Effector memory CD4-positive, alpha-beta T cell (primary cell): ENCODE data around the gene NUP50.

Source experiments
- DNase-seq, 3 donors: peaks; one replicate each; pipeline ENCODE4 v3.0.0-alpha.2; 2020
- H3K27ac ChIP-seq: 2 replicates; pipeline ENCODE4 v1.7.0; 2013; ENCODE audit warnings: mild to moderate bottlenecking, low read length, moderate library complexity; ENCODE audit not compliant: insufficient read depth, poor library complexity, severe bottlenecking
- H3K27me3 ChIP-seq: replicated peaks from 2 replicates; pipeline ENCODE4 v1.7.0; 2013; ENCODE audit warnings: mild to moderate bottlenecking, low read length; ENCODE audit not compliant: insufficient read depth, control insufficient read depth, poor library complexity, severe bottlenecking
- H3K36me3 ChIP-seq: 2 replicates; pipeline ENCODE4 v1.7.0; 2013; ENCODE audit warnings: mild to moderate bottlenecking, low read length, moderate library complexity; ENCODE audit not compliant: control insufficient read depth, insufficient read depth
- H3K4me1 ChIP-seq: 2 replicates; pipeline ENCODE4 v1.7.0; 2013; ENCODE audit warnings: low read length, mild to moderate bottlenecking; ENCODE audit not compliant: control insufficient read depth, insufficient read depth, poor library complexity, severe bottlenecking
- H3K4me3 ChIP-seq: 2 replicates; pipeline ENCODE4 v1.7.0; 2013; ENCODE audit warnings: low read length, low read depth, mild to moderate bottlenecking; ENCODE audit not compliant: insufficient read depth, poor library complexity, severe bottlenecking
- H3K9me3 ChIP-seq: 2 replicates; pipeline ENCODE4 v1.7.0; 2013; ENCODE audit warnings: mild to moderate bottlenecking, low read length, moderate library complexity; ENCODE audit not compliant: control insufficient read depth

The NUP50 gene

GRCh38 chr22:45226503-45227186 is 62.9 kb downstream of the NUP50 start:
- Histone ChIP-seq H3K4me1 (no peaks in the 10 kb centered on the region), H3K4me3 (no peak overlapping the region), H3K9me3 (no peaks in the 10 kb centered on the region), H3K36me3 (no peaks in the 10 kb centered on the region), H3K27ac (no peak overlapping the region), H3K27me3 (no peaks in the 10 kb centered on the region)
- no peak for DNase-seq

DNA sequence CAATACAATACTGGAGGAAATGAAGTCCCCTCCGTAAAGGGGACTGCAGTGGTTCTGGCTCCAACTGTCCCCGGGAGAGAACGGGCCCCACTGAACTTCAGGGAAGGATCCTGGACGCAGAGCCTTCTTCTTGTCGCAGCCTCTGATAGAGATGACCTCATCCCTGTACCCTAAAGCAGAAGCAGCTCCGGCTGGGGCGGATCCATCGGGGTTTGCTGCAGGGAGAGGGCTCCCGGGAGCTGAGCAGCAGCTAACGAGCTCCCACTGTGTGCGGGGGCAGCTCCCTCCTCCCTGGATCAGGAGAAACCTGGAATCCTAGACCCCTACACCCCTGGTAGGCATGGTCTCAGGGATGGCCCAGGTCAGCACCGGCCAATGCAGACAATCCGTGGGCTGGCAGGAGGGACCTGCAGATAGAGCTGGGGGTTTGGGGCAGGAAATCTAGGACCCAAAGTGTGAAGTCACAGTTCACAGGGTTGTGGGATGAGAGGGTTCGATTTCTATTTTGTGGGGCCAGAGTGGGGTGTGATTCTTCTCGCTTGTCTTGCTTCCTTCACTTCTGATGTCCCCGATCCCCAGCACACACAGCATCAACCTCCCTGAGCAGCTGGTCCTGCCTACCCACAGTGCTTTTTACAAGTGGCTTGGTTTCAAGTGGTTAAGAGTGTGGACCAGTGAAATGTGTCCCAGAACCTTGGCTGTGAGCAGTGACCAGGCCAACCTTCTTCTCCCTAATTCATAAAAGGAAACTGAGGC is 64.1 kb downstream of the NUP50 start:
- Histone ChIP-seq H3K27me3 (no peaks in the 10 kb centered on the region), H3K27ac (no peak overlapping the region), H3K36me3 (no peaks in the 10 kb centered on the region), H3K4me3 (no peak overlapping the region), H3K4me1 (no peaks in the 10 kb centered on the region), H3K9me3 (no peaks in the 10 kb centered on the region)
- DNase-seq = no peak

DNA sequence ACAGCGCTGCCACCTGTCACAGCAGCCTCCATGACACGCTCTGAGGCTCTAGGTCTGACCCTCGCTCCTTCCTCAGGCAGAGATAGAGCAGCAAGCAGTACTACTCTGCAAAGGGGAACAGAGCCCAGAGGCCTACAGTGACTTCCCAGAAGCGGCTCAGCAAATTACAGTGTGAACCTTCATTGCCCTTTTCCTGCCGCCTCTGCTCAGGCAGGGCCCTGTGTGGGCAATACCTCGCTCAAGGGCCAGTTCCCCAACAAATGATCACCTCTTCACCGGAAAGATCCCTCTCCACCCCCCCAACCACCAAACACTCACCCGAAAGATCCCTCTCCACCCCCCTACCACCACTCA is 64.7 kb downstream of the NUP50 start:
- no peak for DNase-seq
- Histone ChIP-seq H3K9me3 (no peaks in the 10 kb centered on the region), H3K36me3 (no peaks in the 10 kb centered on the region), H3K4me3 (no peak overlapping the region), H3K27ac (no peak overlapping the region), H3K4me1 (no peaks in the 10 kb centered on the region), H3K27me3 (no peaks in the 10 kb centered on the region)

- no peaks in the 10 kb centered on the region for H3K4me1 ChIP-seq
- no peak overlapping the region for H3K4me3 ChIP-seq
- no peaks in the 10 kb centered on the region for H3K27me3 ChIP-seq
- no peaks in the 10 kb centered on the region for H3K36me3 ChIP-seq
- no peak for DNase-seq
- H3K27ac ChIP-seq = no peak overlapping the region
- H3K9me3 ChIP-seq = no peaks in the 10 kb centered on the region
Observed at GRCh38 chr22:45229181-45229580, 65.5 kb downstream of the NUP50 start.

- no peaks in the 10 kb centered on the region for H3K4me1 ChIP-seq
- no peaks in the 10 kb centered on the region for H3K9me3 ChIP-seq
- no peak for DNase-seq
- no peak overlapping the region for H3K27ac ChIP-seq
- no peaks in the 10 kb centered on the region for H3K36me3 ChIP-seq
- no peak overlapping the region for H3K4me3 ChIP-seq
- H3K27me3 ChIP-seq = no peaks in the 10 kb centered on the region
Observed at GRCh38 chr22:45230026-45230721, 66.4 kb downstream of the NUP50 start.

GRCh38 chr22:45231293-45231692 is 67.6 kb downstream of the NUP50 start:
- no peaks in the 10 kb centered on the region for H3K27me3 ChIP-seq
- H3K27ac ChIP-seq = no peak overlapping the region
- no peaks in the 10 kb centered on the region for H3K9me3 ChIP-seq
- DNase-seq = no peak
- no peaks in the 10 kb centered on the region for H3K4me1 ChIP-seq
- no peaks in the 10 kb centered on the region for H3K36me3 ChIP-seq
- no peak overlapping the region for H3K4me3 ChIP-seq

DNA sequence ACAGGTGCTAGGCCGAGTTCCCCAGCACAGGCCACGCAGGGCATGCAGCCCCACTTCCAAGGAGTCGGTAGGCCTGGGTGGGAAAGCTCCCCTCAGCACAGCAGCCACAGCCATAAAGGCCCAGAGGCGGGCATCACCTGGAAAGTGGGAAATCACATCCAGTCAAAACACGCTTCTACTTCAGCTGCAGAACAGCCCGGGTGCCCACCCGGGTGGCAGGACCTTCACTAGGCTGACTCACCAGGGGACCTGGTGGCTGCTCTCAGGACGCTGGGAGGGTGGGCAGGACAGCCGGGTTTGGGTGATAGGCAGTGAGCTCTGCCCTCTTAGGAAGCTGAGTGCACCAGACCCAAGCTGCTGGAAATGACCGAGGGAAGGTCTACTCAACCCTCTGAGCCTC is 69.7 kb downstream of the NUP50 start:
- no peak overlapping the region for H3K4me3 ChIP-seq
- H3K27me3 ChIP-seq = no peaks in the 10 kb centered on the region
- H3K9me3 ChIP-seq = no peaks in the 10 kb centered on the region
- H3K27ac ChIP-seq = no peak overlapping the region
- H3K4me1 ChIP-seq = no peaks in the 10 kb centered on the region
- DNase-seq = no peak
- H3K36me3 ChIP-seq = no peaks in the 10 kb centered on the region

DNA sequence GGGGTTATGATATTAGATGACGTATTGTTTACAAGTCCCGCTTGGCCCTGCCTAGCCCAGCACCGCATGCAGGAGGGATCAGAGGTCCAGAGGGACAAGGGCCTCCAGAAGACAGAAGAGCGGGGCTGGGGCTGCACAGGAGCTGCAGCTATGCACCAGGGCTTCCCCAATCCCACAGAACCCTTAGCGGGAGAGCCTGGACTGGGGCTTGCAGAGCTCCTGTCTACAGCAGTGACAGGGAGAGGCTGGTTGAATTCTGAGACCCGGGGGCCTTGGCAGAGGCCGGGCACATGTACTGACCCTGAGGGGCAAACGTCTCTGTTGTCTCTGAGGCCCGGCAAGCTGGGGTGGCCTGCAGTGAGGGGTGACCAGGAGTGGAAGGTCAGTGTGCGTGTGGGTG is 70.1 kb downstream of the NUP50 start:
- no peaks in the 10 kb centered on the region for H3K4me1 ChIP-seq
- no peaks in the 10 kb centered on the region for H3K27me3 ChIP-seq
- no peak for DNase-seq
- H3K9me3 ChIP-seq = no peaks in the 10 kb centered on the region
- H3K27ac ChIP-seq = no peak overlapping the region
- no peak overlapping the region for H3K4me3 ChIP-seq
- H3K36me3 ChIP-seq = no peaks in the 10 kb centered on the region

- H3K4me1 ChIP-seq = peaks cover 9% of the 10 kb centered on the region
- H3K9me3 ChIP-seq = no peaks in the 10 kb centered on the region
- H3K36me3 ChIP-seq = no peaks in the 10 kb centered on the region
- H3K27ac ChIP-seq = no peak overlapping the region
- no peak for DNase-seq
- H3K27me3 ChIP-seq = no peaks in the 10 kb centered on the region
- no peak overlapping the region for H3K4me3 ChIP-seq
Observed at GRCh38 chr22:45235101-45235777, 71.5 kb downstream of the NUP50 start.
